GM13976 (cell line): Measurements from ENCODE around the gene FNDC11.
"Not testable (repeated sequence)": the region's sequence is repeated elsewhere in the genome, so short reads cannot be mapped to it uniquely, and the experiment has no call there.

Experiments
- DNase-seq: peaks from one replicate; pipeline ENCODE4 v3.0.0; 2012; ENCODE audit warnings: low spot score
- CTCF ChIP-seq: IDR thresholded peaks from 2 replicates; pipeline ENCODE4 v1.5.1; 2012; ENCODE audit warnings: borderline replicate concordance, mild to moderate bottlenecking; ENCODE audit not compliant: insufficient read depth; ENCODE audit errors: extremely low read depth, missing control alignments, control extremely low read depth
- in situ Hi-C: fragments of 300-500 bp; cut with MboI; formaldehyde crosslinking; loops from one replicate; pipeline ENCODE4 v1.12.0; 2022; ENCODE audit warnings: low sequenced_read_pairs, mixed read lengths, inconsistent platforms; ENCODE audit not compliant: unreplicated experiment

Gene FNDC11

GRCh38 chr20:63509088-63509564 lies 44.8 kb upstream of the FNDC11 start:
- TF ChIP-seq CTCF: no peak
- DNase-seq: no peak
- in situ Hi-C loops: no loop called here

DNA sequence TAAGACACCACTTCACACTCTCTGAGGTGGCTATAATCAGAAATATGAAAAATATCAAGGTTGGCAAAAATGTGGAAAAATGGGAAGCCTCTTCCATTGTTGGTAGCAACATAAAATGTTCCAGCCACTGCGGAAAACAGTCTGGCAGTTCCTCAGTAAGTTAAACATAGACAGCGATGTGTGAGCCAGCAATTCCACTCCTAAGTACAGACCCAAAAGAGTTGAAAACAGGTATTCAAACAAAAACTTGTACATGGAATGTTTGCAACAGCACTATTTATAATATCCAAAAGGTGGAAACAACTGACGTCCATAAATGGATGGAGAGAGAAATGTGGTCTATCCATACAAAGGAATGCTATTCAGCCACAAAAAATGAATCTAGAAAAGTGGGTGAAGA lies 40.8 kb upstream of the FNDC11 start:
- TF ChIP-seq CTCF: no peak

GRCh38 chr20:63514520-63514919 lies 39.4 kb upstream of the FNDC11 start:
- DNase-seq, in situ Hi-C loops: not testable (repeated sequence)

More for the DNA sequence above, 40.8 kb upstream of the FNDC11 start:
- no peak for DNase-seq
- in situ Hi-C loops: no loop called here

GRCh38 chr20:63517376-63518309 lies 36.3 kb upstream of the FNDC11 start:
- in situ Hi-C loops: no loop called here
- no peak for DNase-seq

DNA sequence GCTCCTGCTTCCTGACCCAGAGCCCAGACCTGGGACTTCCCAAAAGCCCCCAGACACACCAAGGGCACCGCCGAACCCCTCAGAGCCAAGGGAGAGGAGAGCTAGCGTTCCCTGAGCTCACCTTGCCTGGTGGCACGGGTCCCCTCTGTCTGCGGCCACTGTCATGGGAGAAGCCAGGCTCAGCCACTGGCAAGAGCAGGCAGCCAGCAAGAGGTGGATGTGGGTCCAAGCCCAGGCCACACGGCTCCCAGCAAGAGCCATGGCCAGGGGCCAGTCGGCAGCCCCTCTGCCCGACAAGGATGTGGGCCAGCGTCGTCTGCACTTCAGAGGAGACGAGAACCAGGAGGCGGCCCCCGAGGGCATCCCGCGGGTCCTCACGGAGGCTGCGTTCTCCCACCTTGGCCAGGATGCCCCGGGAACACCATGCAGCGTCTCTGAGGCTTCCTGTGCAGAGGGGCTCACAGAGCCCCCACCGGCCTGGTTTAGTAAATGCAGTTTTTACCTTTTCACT lies 35.6 kb upstream of the FNDC11 start:
- TF ChIP-seq CTCF: no peak
- in situ Hi-C loops: no loop called here
- no peak for DNase-seq

More at GRCh38 chr20:63517376-63518309, 36.3 kb upstream of the FNDC11 start:
- no peak for TF ChIP-seq CTCF

- no peak for DNase-seq
- no peak for TF ChIP-seq CTCF
- in situ Hi-C loops: no loop called here
Measured at GRCh38 chr20:63518946-63519667, 34.9 kb upstream of the FNDC11 start.
